ENCODE results near the gene PARM1.

Gene PARM1

DNA sequence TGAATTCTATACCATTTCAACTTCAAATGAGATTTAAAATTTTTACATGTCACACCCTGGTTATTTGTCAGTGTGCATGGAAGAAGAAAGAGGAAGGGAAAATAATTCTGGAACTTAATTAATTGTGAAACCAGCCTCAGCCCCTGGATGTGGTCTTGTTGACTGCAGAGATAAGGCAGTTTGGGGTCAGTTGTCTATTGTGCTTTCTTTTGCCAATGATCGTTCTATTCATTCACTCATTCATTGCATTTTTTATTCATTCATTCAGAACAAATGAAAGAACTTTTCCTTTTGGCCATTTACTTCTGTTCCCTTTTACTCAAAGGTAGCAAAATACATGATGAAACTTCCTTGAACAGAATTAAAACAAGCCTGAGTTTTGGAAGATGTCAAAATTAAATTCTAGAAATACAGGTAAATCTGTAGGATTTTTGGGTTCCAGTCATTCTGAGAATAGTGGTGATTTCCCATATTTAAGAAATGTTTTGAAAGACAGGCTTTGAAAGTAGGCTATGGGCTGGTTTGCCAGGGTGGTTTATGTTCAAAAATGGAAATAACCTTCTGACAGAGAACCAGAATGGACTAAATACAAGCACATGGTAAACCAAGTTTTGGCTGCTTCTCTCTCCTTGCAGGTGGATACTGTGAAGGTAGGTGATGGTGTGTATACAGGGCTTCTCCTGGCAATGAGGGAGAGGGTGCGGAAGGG lies 35.7 kb downstream of the PARM1 start:
- no peak for DNase-seq (ENCODE audit: low read depth, low spot score)
- no peak for TF ChIP-seq CTCF (IDR thresholded peaks at IDR 0.05; ENCODE audit: insufficient read depth, low read length, missing control alignments)
- CTCF ChIA-PET: no interaction called here
- POLR2A ChIA-PET: no interaction called here
- no peak overlapping the region for H3K4me3 ChIP-seq (ENCODE audit: low read depth, low read length)

DNA sequence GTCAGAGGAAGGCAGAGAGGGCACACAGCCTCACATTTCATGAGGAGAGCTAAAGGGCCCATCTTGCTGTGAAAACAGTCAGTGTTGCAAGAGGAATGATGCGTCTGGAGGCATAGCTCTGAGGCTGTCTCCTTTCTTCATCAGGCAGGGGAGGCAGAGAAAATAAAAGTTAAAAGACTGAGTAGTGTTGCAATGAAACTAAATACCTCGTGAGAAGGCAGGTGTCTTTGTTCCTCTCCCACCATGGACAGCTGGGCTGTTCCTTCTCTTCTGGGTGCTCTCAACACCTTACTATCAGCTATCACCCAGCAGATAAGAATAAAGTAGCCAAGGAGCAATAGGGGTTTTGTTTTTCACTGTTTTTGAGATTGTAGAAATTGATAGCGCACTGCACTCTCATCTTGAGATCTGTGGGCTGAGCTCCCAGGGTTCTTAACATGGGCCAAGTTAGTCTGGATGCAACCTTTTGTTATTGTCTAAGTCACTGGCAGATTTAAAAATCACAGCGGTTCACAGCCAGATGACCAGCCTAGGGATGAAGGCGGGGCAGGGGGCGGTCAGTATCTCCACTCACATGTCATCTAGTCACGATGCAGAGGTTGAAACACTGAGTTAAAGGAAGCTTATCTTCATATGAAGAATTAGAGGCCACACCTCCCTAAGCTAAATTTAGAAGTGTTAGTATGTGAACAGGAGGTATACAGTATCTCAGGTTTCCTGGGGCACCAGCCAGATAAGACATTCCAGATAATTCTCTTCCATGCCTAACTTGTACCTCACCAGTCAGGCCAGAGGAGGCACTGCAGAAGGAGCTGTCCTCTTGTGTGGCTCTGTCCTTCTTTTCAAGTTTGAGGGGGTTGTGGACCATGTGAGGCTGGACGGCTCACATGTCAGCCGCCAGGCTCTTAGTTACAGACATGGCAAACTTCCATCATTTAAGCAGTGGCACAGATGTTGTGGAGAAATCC lies 36.9 kb downstream of the PARM1 start:
- no peak overlapping the region for H3K4me3 ChIP-seq (ENCODE audit: low read depth, low read length)
- ChIA-PET POLR2A (no interaction called here), CTCF (no interaction called here)
- no peak for DNase-seq (ENCODE audit: low read depth, low spot score)
- TF ChIP-seq CTCF (IDR thresholded peaks at IDR 0.05; ENCODE audit: insufficient read depth, low read length, missing control alignments): no peak

- TF ChIP-seq CTCF (IDR thresholded peaks at IDR 0.05; ENCODE audit: insufficient read depth, low read length, missing control alignments): no peak
- ChIA-PET POLR2A (no interaction called here), CTCF (no interaction called here)
- no peak overlapping the region for H3K4me3 ChIP-seq (ENCODE audit: low read depth, low read length)
- no peak for DNase-seq (ENCODE audit: low read depth, low spot score)
These were observed 37.7 kb downstream of the PARM1 start for GRCh38 chr4:74970577-74970976.

- TF ChIP-seq CTCF (IDR thresholded peaks at IDR 0.05; ENCODE audit: insufficient read depth, low read length, missing control alignments): no peak
- ChIA-PET CTCF (no interaction called here), POLR2A (no interaction called here)
- no peak overlapping the region for H3K4me3 ChIP-seq (ENCODE audit: low read depth, low read length)
- no peak for DNase-seq (ENCODE audit: low read depth, low spot score)
These were observed 38.9 kb downstream of the PARM1 start for GRCh38 chr4:74971862-74972261.

DNA sequence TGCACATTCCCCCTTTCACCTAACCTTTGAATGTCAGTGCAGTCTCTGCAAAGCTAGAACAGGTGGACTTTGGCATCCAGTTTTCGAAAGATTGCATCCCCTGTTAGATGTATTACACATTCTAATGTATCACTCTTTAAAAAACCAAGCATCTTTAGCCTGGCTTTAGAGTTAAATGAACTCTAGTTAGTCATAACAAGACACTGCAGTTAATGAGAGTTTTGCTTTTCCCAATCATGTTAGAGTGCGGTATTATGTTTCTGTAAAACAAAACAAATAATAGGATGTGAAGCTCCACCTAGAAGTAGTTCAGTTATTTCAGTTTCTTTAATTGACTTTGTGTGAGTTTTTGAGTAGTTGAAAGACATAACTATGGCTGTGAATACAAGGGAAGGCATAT lies 42.2 kb downstream of the PARM1 start:
- no peak for TF ChIP-seq CTCF (IDR thresholded peaks at IDR 0.05; ENCODE audit: insufficient read depth, low read length, missing control alignments)

More for the DNA sequence above, 42.2 kb downstream of the PARM1 start:
- no peak overlapping the region for H3K4me3 ChIP-seq (ENCODE audit: low read depth, low read length)
- no peak for DNase-seq (ENCODE audit: low read depth, low spot score)
- ChIA-PET POLR2A (no interaction called here), CTCF (no interaction called here)
